Activated T-cell treated with anti-CD3 and anti-CD28 coated beads, Interleukin-2, amount 50 U/mL, for 1 hour (primary cell): ENCODE results near the gene PIGL.
"Not testable (repeated sequence)": the region's sequence is repeated elsewhere in the genome, so short reads cannot be mapped to it uniquely, and the experiment has no call there.

Source experiments
- DNase-seq: peaks from one replicate; pipeline ENCODE4 v3.0.0-alpha.2; 2020

PIGL gene

GRCh38 chr17:16222406-16222805, 5.4 kb downstream of the PIGL start:
- no peak for DNase-seq

- not testable (repeated sequence) for DNase-seq
These were observed 13.0 kb downstream of the PIGL start for GRCh38 chr17:16229912-16230561.

GRCh38 chr17:16232391-16232790, 15.4 kb downstream of the PIGL start:
- no peak for DNase-seq

- DNase-seq: no peak
These were observed 22.9 kb downstream of the PIGL start for GRCh38 chr17:16239931-16240330.

- no peak for DNase-seq
These were observed 24.9 kb downstream of the PIGL start for GRCh38 chr17:16241906-16242399.

DNA sequence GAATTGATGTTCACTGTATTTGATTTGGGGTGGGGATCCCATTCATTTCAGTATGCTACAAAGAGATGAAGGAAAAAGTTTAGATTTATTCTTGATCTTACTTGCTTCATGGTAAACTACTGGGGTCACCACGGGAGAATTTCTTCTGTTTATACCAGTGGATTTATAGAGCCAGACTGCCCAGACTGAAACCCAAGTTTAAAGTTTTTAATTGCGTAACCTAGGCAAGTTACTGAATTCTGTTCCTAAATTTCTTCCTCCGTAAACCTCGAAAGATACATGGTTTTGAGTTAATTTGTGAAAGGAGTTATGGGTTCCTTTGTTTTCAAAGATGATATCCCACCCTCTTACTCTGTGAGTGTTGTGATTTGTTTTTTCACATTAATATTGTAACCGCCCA, 26.4 kb downstream of the PIGL start:
- no peak for DNase-seq

GRCh38 chr17:16243801-16244567, 27.0 kb downstream of the PIGL start:
- DNase-seq: no peak

- DNase-seq: no peak
These were observed 30.6 kb downstream of the PIGL start for GRCh38 chr17:16247586-16247984.

DNA sequence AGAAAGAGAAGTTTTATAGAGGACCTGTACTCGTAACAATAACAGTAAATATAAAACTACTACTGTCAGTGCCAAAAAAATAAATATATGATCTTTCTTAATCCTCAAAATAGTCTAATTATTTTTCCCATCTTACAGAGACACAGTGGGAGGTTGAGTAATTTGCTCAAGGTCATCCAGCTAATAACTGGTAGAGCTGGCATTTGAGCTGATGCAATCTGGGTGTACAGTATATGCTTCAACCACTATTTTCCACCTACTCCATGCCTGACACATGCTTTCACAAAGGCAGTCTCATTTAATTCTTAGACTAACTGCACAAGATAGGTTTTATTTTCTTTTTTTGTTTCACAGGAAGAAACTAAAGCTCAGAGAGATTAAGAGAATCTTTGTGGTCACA, 33.6 kb downstream of the PIGL start:
- DNase-seq: no peak

GRCh38 chr17:16251043-16251442, 34.0 kb downstream of the PIGL start:
- no peak for DNase-seq

- DNase-seq: no peak
These were observed 34.5 kb downstream of the PIGL start for GRCh38 chr17:16251556-16251955.

- no peak for DNase-seq
These were observed 37.9 kb downstream of the PIGL start for GRCh38 chr17:16254773-16255400.

DNA sequence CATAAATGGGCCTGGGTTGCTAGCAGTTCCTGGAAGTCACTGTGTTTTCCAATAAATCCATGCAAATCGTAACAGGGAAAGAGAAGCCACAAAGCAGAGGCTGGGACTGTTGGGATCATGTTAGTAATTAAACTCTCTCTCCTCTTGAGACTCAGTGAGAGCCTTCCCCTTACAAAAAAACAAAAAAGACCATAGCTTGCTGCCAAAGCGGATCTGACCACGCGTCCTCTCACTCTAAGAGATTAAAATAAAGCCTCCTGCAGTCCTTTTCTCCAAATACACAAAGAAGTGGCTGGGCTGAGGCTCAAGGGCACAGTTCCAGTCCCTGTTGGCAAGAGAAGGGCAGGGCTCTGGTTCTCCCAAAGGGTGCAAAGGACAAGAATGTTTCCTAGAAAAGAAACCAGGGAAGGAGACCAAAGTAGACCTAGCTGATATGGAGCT, 38.5 kb downstream of the PIGL start:
- DNase-seq: no peak

- DNase-seq: no peak
These were observed 41.9 kb downstream of the PIGL start for GRCh38 chr17:16258901-16259300.

DNA sequence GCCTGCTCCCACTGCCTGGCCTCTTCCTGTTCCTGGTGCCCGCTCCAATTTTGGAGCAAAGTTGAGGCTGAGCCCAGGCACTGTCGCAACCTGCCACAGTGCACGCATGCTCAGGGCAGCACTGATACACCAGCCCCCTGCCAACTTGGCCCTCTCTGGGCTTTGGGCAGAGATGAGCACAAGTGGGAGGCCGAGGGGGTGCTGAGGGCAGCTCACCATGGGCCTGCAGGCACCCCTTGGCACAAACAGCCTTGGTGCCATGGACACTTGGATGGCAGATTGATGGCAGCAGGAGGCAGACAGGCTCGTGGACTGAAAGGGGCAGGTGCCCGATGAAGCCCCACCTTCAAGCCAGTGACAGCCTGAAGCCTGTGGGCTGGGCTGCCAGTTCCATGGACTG, 42.9 kb downstream of the PIGL start:
- no peak for DNase-seq

- DNase-seq: no peak
These were observed 44.0 kb downstream of the PIGL start for GRCh38 chr17:16261049-16261448.

- DNase-seq: no peak
These were observed 45.2 kb downstream of the PIGL start for GRCh38 chr17:16262201-16262600.

GRCh38 chr17:16267174-16267573, 50.2 kb downstream of the PIGL start:
- DNase-seq: no peak

DNA sequence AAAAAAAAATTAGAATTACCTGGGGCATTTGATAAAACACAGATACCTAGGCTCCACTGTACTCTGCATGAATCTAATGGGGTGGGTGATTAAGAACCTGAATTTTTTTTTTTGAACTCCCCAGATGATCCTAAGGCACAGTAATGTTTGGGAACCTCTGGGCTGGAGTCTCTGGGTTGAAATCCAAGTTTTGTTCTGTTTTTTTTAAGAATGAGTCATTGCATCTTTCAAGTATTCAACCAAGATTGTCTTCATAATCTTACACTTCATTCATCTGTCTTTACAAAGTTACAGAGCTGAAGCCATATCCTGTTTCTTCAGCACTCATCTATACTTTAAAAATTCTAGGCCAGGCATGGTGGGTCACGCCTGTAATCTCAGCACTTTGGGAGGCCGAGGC, 52.6 kb downstream of the PIGL start:
- no peak for DNase-seq

GRCh38 chr17:16272111-16272840, 55.3 kb downstream of the PIGL start:
- DNase-seq: no peak

DNA sequence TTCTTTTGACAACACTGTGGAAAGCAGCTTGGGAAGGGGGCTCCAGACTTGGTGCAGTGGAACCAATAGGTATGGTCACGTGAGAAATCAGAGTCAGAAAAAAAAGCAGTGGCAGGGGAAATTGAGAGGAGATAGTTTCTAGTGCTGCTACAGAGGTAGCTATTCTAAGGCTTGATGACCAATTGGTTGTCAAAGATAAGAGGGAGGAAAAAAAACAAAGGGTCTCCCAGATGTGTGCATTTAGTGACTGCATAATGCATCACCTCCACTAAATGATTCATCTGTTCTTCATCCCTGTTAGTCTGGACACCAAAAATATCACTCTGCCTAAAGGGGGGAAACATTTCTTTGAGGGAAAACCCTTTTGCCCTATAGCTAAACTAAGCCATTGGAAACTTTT, 56.5 kb downstream of the PIGL start:
- no peak for DNase-seq

GRCh38 chr17:16273929-16274339, 56.9 kb downstream of the PIGL start:
- DNase-seq: no peak

DNA sequence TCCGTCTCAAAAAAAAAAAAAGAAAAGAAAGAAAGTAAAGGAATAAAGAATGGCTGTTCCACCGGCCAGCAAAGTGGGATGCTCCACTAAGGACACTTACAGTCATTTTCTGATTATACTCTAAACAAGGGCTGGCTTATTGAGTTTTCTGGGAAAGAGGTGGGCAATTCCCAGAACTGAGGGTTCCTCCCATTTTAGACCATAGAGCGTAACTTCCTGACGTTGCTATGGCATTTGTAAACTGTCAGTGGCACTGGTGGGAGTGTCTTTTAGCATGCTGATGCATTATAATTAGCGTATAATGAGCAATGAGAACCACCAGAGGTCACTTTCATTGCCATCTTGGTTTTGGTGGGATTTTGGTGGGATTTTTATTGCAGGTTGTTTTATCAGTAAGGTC, 58.0 kb downstream of the PIGL start:
- no peak for DNase-seq
